ENCODE data around the gene UBAP1L. TPM values are rescaled to one million over a fixed set of nuclear protein-coding genes. Genes with fewer than 3 reads are reported as not detected.
"Not testable (repeated sequence)": the region's sequence is repeated elsewhere in the genome, so short reads cannot be mapped to it uniquely, and the experiment has no call there.

The UBAP1L gene
- total RNA-seq, 1 donor from 2014 or later: 2.0 TPM

DNA sequence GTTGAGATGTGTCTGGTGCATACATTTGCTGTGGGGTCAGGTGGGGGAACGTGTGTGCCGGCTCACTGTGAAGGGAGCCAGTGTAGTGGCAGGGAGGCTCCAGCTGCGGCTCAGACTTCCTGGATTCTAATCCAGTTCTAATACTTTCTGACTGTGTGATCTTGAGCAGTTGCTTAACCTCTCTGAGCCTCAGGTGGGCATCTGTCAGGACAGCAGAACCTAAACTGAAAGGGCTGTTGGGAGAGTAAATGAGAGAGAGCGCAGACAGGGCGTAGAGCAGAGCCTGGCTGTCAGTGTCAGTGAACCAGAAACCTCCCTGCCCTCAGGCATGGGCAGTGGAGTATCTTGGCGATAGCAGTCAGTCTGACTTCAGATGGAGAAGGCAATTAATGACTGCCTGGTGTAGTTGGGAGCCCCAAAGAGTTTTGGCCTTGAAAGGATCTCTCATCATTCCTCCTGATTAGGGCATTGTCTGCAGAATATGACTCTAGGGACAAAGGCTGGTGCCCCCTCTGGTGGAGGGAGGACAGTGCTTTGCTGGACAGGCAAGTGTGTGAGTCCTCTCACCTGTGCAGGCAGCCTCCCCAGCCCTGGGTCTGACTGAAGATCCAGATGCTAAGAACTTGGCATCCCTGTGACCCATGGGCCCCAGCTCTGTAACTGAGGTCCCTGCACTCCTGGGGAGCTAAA lies 28.9 kb downstream of the UBAP1L start:
- no peak for DNase-seq (ENCODE audit: low spot score in 2 of 2)
- FAIRE-seq: no peak

- FAIRE-seq: no peak
- DNase-seq (ENCODE audit: low spot score in 2 of 2): no peak
Observed at GRCh38 chr15:65085207-65085753, 29.7 kb downstream of the UBAP1L start.

DNA sequence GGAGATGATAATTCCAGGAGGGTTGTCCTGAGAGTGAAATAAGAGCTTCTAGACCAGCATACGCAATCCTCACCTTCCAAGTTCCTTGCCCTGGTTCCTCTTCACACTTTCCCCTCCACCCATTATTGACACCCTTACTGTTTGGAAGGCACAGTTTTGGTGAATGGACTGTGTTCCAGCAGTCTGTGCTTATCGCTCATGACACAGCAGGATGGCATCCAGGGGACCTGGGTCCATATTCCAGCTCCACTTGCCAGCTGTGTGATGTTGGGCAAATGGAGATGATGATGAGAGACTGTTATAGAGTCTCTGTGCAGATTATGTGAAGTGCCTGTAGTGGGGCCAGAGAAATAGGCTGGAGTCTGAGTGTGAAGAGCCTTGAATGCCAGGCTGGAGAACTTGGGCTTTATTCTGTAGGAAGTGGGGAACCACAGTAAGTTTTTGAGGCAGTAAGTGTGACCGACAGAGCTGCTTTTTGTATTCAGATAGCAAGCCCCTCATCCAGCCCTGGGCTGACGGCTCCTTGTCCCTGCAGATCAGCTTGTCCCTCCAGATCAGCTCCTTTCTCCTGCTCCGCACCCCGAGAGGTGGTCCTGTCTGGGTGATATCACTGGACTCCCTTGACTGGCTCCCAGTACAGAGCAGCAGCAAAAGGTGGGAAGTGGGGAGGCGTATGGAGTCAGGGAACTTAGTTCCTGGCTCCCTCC lies 30.3 kb downstream of the UBAP1L start:
- no peak for FAIRE-seq
- DNase-seq (ENCODE audit: low spot score in 2 of 2): no peak

DNA sequence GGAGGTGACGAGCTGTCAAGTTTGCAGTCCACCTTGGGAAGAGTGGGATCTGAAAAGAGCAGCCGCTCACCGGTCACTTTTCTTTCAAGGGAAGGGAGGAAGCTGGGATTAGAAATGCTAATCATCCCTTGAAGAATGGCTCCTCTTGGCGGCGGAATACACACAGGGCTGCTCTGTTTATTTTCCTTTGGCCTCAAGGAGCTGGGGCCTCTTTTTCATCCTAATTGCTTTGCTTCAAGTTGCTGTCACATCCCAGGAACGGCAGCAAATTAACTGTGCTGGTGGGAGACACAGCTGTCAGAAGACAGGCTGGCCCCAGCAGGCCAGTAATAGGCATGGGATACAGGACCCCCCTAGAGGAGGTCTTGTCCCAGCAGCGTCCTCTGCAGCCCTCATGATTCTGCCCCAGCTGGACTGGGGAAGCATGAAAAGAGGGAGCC lies 31.7 kb downstream of the UBAP1L start:
- peak in 1 of 2 donors; percentile 54 for DNase-seq (ENCODE audit: low spot score in 2 of 2)
- FAIRE-seq: no peak

GRCh38 chr15:65082303-65082953 lies 32.6 kb downstream of the UBAP1L start:
- FAIRE-seq: no peak
- no peak for DNase-seq (ENCODE audit: low spot score in 2 of 2)

DNA sequence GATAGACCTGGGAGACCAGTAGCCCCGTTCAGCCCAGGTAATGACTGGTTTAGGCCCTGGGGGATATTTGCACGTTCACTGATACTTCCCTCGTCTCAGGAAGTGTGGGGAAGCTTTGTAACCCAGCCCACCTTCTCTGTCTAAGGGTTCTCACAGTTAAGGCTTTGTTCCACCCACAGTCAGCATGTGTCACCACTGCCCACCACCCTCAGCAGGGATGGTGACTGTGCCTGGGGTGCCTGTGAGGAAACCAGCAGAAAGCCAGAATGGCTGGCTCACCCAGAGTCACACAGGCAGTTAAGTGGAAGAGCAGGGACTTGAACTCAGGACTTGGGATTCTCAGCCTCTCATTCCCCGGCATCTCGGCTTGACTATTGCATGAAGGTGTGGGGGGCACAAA lies 33.2 kb downstream of the UBAP1L start:
- no peak for DNase-seq (ENCODE audit: low spot score in 2 of 2)
- no peak for FAIRE-seq

GRCh38 chr15:65081270-65081669 lies 33.7 kb downstream of the UBAP1L start:
- FAIRE-seq (no peak), DNase-seq (ENCODE audit: low spot score in 2 of 2) (no peak)

GRCh38 chr15:65079580-65079979 lies 35.4 kb downstream of the UBAP1L start:
- DNase-seq (ENCODE audit: low spot score in 2 of 2) (no peak), FAIRE-seq (no peak)

- FAIRE-seq (no peak), DNase-seq (ENCODE audit: low spot score in 2 of 2) (peak in 1 of 2 donors; percentile 57)
Observed at GRCh38 chr15:65077981-65078352, 37.0 kb downstream of the UBAP1L start.

- FAIRE-seq: no peak
- DNase-seq (ENCODE audit: low spot score in 2 of 2): no peak
Observed at GRCh38 chr15:65077291-65077980, 37.6 kb downstream of the UBAP1L start.

- DNase-seq (ENCODE audit: low spot score in 2 of 2) (no peak), FAIRE-seq (no peak)
Observed at GRCh38 chr15:65076486-65077290, 38.3 kb downstream of the UBAP1L start, which contains the start of gene KBTBD13. TSS of gene KBTBD13 (plus strand) at chr15:65076746. CDS start at chr15:65076816, 70 bp downstream.

DNA sequence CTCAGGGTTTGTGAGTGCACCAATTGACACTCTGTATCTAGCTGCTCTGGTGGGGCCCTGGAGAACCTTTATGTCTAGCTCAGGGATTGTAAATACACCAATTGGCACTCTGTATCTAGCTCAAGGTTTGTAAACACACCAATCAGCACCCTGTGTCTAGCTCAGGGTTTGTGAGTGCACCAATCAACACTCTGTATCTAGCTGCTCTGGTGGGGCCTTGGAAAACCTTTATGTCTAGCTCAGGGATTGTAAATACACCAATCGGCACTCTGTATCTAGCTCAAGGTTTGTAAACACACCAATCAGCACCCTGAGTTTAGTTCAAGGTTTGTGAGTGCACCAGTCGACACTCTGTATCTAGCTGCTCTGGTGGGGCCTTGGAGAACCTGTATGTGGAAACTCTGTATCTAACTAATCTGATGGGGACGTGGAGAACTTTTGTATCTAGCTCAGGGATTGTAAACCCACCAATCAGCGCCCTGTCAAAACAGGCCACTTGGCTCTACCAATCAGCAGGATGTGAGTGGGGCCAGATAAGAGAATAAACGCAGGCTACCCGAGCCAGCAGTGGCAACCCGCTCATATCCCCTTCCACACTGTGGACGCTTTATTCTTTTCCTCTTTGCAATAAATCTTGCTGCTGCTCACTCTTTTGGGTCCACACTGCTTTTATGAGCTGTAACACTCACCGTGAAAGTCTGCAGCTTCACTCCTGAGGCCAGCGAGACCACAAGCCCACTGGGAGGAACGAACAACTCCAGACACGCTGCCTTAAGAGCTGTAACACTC lies 39.2 kb downstream of the UBAP1L start:
- DNase-seq (ENCODE audit: low spot score in 2 of 2); FAIRE-seq: not testable (repeated sequence)

DNA sequence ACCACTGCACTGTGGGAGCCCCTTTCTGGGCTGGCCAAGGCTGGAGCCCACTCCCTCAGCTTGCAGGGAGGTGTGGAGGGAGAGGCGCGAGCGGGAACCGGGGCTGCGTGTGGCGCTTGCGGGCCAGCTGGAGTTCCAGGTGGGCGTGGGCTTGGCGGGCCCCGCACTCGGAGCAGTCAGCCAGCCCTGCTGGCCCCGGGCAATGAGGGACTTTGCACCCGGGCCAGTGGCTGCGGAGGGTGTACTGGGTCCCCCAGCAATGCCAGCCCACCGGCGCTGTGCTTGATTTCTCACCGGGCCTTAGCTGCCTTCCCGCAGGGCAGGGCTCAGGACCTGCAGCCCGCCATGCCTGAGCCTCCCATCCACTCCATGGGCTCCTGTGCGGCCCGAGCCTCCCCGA lies 40.1 kb downstream of the UBAP1L start:
- FAIRE-seq; DNase-seq (ENCODE audit: low spot score in 2 of 2): not testable (repeated sequence)

DNA sequence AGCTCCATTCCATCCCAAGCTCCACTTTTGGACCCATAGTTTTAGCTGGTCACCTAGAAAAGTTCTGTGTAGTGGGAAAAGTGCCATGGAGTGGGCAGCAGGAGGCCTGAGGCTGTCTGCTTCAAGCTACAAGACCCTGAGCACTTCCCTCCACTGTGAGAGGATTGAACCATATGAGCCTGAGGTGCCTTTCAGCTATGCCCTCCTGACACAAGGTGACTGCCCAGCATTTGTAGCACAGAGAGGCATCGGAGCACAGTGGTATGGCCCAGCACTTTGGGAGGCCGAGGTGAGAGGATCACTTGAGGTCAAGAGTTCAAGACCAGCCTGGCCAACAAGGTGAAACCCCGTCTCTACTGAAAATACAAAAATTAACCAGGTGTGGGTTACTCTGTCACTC lies 42.4 kb downstream of the UBAP1L start:
- DNase-seq (ENCODE audit: low spot score in 2 of 2) (no peak), FAIRE-seq (no peak)

GRCh38 chr15:65072027-65072426 lies 43.0 kb downstream of the UBAP1L start:
- no peak for FAIRE-seq
- no peak for DNase-seq (ENCODE audit: low spot score in 2 of 2)

- no peak for DNase-seq (ENCODE audit: low spot score in 2 of 2)
- FAIRE-seq: no peak
Observed at GRCh38 chr15:65071381-65071811, 43.6 kb downstream of the UBAP1L start.

- FAIRE-seq (no peak), DNase-seq (ENCODE audit: low spot score in 2 of 2) (no peak)
Observed at GRCh38 chr15:65069779-65070546, 45.0 kb downstream of the UBAP1L start.

DNA sequence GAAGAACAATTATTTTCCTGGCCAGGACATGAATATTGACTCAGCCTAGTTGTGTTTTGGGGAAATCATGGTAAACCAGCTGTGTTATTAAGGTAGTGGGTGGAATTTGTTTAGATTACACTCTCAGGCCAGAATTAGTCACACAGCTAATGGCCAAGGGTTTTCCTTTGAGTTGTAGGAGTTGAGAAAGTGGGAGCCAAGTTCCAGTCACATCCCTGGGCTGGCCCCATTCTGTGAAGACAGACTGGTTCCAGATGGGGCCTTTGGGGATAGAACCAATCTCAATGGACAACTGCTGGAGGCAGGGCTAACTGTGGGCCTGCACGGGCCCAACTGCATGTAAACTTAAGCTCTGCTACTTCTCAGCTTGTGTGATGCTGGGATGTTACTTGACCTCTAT lies 45.8 kb downstream of the UBAP1L start:
- FAIRE-seq: no peak
- DNase-seq (ENCODE audit: low spot score in 2 of 2): no peak
